K562 (cell line): Measurements from ENCODE around the gene GPR162. TPM values are rescaled to one million over a fixed set of nuclear protein-coding genes. Genes with fewer than 3 reads are reported as not detected.

Experiments used
- ATAC-seq: fragments of 200-7000 bp; cut with Tn5 transposase; 3 replicates; pipeline ENCODE4 v1.9.1; 2020; ENCODE audit warnings: moderate library complexity
- BruUV-seq: library from RNA; stranded (reverse); fragments of 400-500 nt; replicated peaks from 2 replicates; lab custom pipeline; 2021; lab: Mats Ljungman, UMichigan
- CTCF ChIA-PET: fragments of 300-600 bp; formaldehyde crosslinking; extraction: SDS; loops from one replicate; lab custom pipeline; 2021; ENCODE audit warnings: low intra/inter-chr PET ratio; lab: Yijun Ruan, JAX
- POLR2A ChIA-PET: fragments of 300-600, 350-650 bp; sonication (Branson Sonifier 250); formaldehyde crosslinking; extraction: SDS; loops from one replicate; lab custom pipeline; 2021; ENCODE audit warnings: antibody characterized with exemption, inconsistent platforms; lab: Yijun Ruan, JAX
- DNase-seq, 4 experiments: peaks; one replicate each; pipeline versions ENCODE4 v3.0.0 to v3.0.0-alpha.2; 2011 to 2018; ENCODE audit warnings: low spot score in 3 of 4, mixed read lengths in 3 of 4; ENCODE audit errors: extremely low read depth in 1 of 4
- FAIRE-seq: peaks from 2 replicates; lab custom pipeline; 2011; peaks lifted over from hg19 to GRCh38; lab: Jason Lieb, UNC
- H2AFZ ChIP-seq: 2 replicates; pipeline ENCODE4 v1.6.0; 2011; ENCODE audit warnings: low read depth, low read length, control low read depth, inconsistent platforms
- H3K27ac ChIP-seq: fragments of 200-600 bp; 3 replicates; pipeline ENCODE4 v1.8.0; 2011; ENCODE audit warnings: low read depth, mild to moderate bottlenecking, control low read depth, inconsistent platforms, low read length, moderate library complexity, mixed read lengths; ENCODE audit errors: extremely low read depth
- H3K27me3 ChIP-seq, 2 experiments: fragments of 300-600 bp in 1 of 2; 2 replicates in 1 of 2; 3 replicates in 1 of 2; pipeline versions ENCODE4 v1.6.0 to v1.8.0; 2011; ENCODE audit warnings: inconsistent platforms in 2 of 2, low read length in 2 of 2, mild to moderate bottlenecking in 1 of 2, mixed read lengths in 1 of 2, moderate library complexity in 1 of 2; ENCODE audit not compliant: control insufficient read depth in 2 of 2, insufficient read depth in 2 of 2
- H3K36me3 ChIP-seq: fragments of 300-600 bp; 3 replicates; pipeline ENCODE4 v1.8.0; 2011; ENCODE audit warnings: mild to moderate bottlenecking, low read length, inconsistent platforms; ENCODE audit not compliant: control insufficient read depth, insufficient read depth
- H3K4me1 ChIP-seq, 2 experiments: fragments of 200-600 bp in 1 of 2; replicated peaks in 1 of 2; 2 replicates in 1 of 2; 3 replicates in 1 of 2; pipeline versions ENCODE4 v1.5.1 to v1.8.0; 2011; ENCODE audit warnings: inconsistent platforms in 2 of 2, low read length in 2 of 2, mild to moderate bottlenecking in 1 of 2, mixed read lengths in 1 of 2, moderate library complexity in 1 of 2; ENCODE audit not compliant: control insufficient read depth in 2 of 2, insufficient read depth in 2 of 2
- H3K4me2 ChIP-seq: 2 replicates; pipeline ENCODE4 v1.6.1; 2011; ENCODE audit warnings: low read length, control low read depth, inconsistent platforms, mixed read lengths; ENCODE audit not compliant: insufficient read depth
- H3K4me3 ChIP-seq: fragments of 200-600 bp; sonication (generic), shearing (Covaris generic); 2 replicates; pipeline ENCODE4 v1.5.1; 2016; ENCODE audit warnings: control low read depth, inconsistent platforms
- H3K79me2 ChIP-seq: fragments of 200-600 bp; 3 replicates; pipeline ENCODE4 v1.8.0; 2011; ENCODE audit warnings: low read length, inconsistent platforms; ENCODE audit not compliant: control insufficient read depth, insufficient read depth
- H3K9ac ChIP-seq, 2 experiments: 2 replicates each; pipeline versions ENCODE4 v1.6.0 to v1.6.1; 2011; ENCODE audit warnings: low read depth in 2 of 2, low read length in 2 of 2, control low read depth in 1 of 2, inconsistent platforms in 1 of 2, mild to moderate bottlenecking in 1 of 2, mixed read lengths in 1 of 2; ENCODE audit not compliant: insufficient read depth in 1 of 2
- H3K9me1 ChIP-seq: one replicate; pipeline ENCODE4 v1.6.0; 2011; ENCODE audit warnings: inconsistent platforms, mild to moderate bottlenecking, low read length, moderate library complexity; ENCODE audit not compliant: control insufficient read depth, insufficient read depth
- H3K9me3 ChIP-seq: replicated peaks from 2 replicates; pipeline ENCODE4 v1.5.1; 2011; ENCODE audit warnings: low read depth, low read length, inconsistent platforms; ENCODE audit not compliant: control insufficient read depth, insufficient read depth
- H4K20me1 ChIP-seq: replicated peaks from 2 replicates; pipeline ENCODE4 v1.6.1; 2011; ENCODE audit warnings: low read length, inconsistent platforms, mixed read lengths; ENCODE audit not compliant: control insufficient read depth, insufficient read depth
- BDP1 ChIP-seq: IDR thresholded peaks from 3 replicates; pipeline ENCODE4 v1.6.1; 2011; ENCODE audit not compliant: insufficient read length, insufficient read depth
- CBX8 ChIP-seq: fragments of 200-600 bp; sonication (generic); IDR thresholded peaks from 2 replicates; pipeline ENCODE4 v1.6.1; 2012; ENCODE audit warnings: borderline replicate concordance, mixed run types, low read depth, mild to moderate bottlenecking, moderate library complexity, mixed read lengths, low read length, control low read depth, inconsistent platforms; ENCODE audit not compliant: poor library complexity, severe bottlenecking; ENCODE audit errors: extremely low read depth
- E2F5 ChIP-seq: sonication (generic); formaldehyde crosslinking; IDR thresholded peaks from 2 replicates; pipeline ENCODE4 v1.8.0; 2022; ENCODE audit warnings: mild to moderate bottlenecking, missing genetic modification reagents
- EP300 ChIP-seq: IDR thresholded peaks from 2 replicates; pipeline ENCODE4 v1.6.1; 2012; ENCODE audit warnings: low read length, improper control_type of control experiment
- EZH2 ChIP-seq: IDR thresholded peaks from 2 replicates; pipeline ENCODE4 v1.6.1; 2012; ENCODE audit warnings: low read depth, mild to moderate bottlenecking, inconsistent platforms, low read length, borderline replicate concordance
- FOXK1 ChIP-seq: sonication (generic); formaldehyde crosslinking; IDR thresholded peaks from 2 replicates; pipeline ENCODE4 v1.8.0; 2022; ENCODE audit warnings: missing genetic modification reagents, mild to moderate bottlenecking, borderline replicate concordance
- MXD1 ChIP-seq: fragments of 250-450 bp; sonication (Bioruptor Pico); IDR thresholded peaks from 2 replicates; pipeline ENCODE4 v1.8.0; 2021; ENCODE audit warnings: borderline replicate concordance, mild to moderate bottlenecking, moderate library complexity; ENCODE audit not compliant: poor library complexity, severe bottlenecking
- PHF8 ChIP-seq: fragments of 200-600 bp; sonication (generic); IDR thresholded peaks from 2 replicates; pipeline ENCODE4 v1.6.1; 2012; ENCODE audit warnings: mixed run types, mild to moderate bottlenecking, inconsistent platforms, low read length, moderate library complexity, borderline replicate concordance
- POLR3G ChIP-seq: IDR thresholded peaks from 2 replicates; pipeline ENCODE4 v1.6.1; 2011; ENCODE audit not compliant: insufficient read length, insufficient replicate concordance; ENCODE audit errors: extremely low read depth
- SAFB2 ChIP-seq: fragments of 200-400 bp; formaldehyde crosslinking; IDR thresholded peaks from 2 replicates; pipeline ENCODE4 v1.6.1; 2018; ENCODE audit warnings: borderline replicate concordance, low read length, low read depth, moderate library complexity; ENCODE audit not compliant: severe bottlenecking
- ZNF280A ChIP-seq: fragments of 450-650 bp; IDR thresholded peaks from 2 replicates; pipeline ENCODE4 v1.6.1; 2018; ENCODE audit warnings: mild to moderate bottlenecking, low read depth; ENCODE audit not compliant: partially characterized antibody
- ZNF431 ChIP-seq: sonication (generic); formaldehyde crosslinking; IDR thresholded peaks from 2 replicates; pipeline ENCODE4 v1.8.0; 2022; ENCODE audit warnings: mild to moderate bottlenecking, missing genetic modification reagents
- ZNF436 ChIP-seq: fragments of 250-450, 450-650 bp; sonication (Bioruptor Pico); formaldehyde crosslinking; IDR thresholded peaks from 2 replicates; pipeline ENCODE4 v1.7.0; 2020; ENCODE audit warnings: mild to moderate bottlenecking
- ZNF445 ChIP-seq: fragments of 250-450 bp; sonication (Bioruptor Pico); IDR thresholded peaks from 2 replicates; pipeline ENCODE4 v1.4.0; 2020; ENCODE audit warnings: low read depth, mild to moderate bottlenecking, moderate library complexity
- ZNF561 ChIP-seq: fragments of 450-650 bp; formaldehyde crosslinking; conservative IDR thresholded peaks from 2 replicates; pipeline ENCODE4 v1.4.0; 2020; ENCODE audit warnings: mild to moderate bottlenecking, moderate library complexity
- ZNF586 ChIP-seq: fragments of 450-650 bp; formaldehyde crosslinking; conservative IDR thresholded peaks from 2 replicates; pipeline ENCODE4 v1.4.0; 2020; ENCODE audit warnings: mild to moderate bottlenecking, moderate library complexity
- WGBS: fragments of 100-300 bp; shearing (Covaris generic); methylation state at CpG from one replicate; pipeline ENCODE4 v1.1.6; 2016; ENCODE audit warnings: low coverage, mixed read lengths; ENCODE audit not compliant: insufficient coverage; ENCODE audit errors: missing lambda C conversion rate; 5-methylcytosine and 5-hydroxymethylcytosine counted together
- in situ Hi-C: fragments of 300-500 bp; cut with MboI; formaldehyde crosslinking; loops from 4 replicates; pipeline ENCODE4 v1.15.0; 2018; ENCODE audit warnings: inconsistent platforms, mixed read lengths
- intact Hi-C: fragments of 100-400 bp; cut with micrococcal nuclease; formaldehyde crosslinking; loops from 2 replicates; pipeline ENCODE4 v1.14.2; 2022
- polyA plus RNA-seq, 8 experiments: library from polyadenylated mRNA; depleted of rRNA in 4 of 8; stranded (reverse) in 5 of 8; unstranded in 3 of 8; fragments of >200 nt; fragmentation: Nextera tagmentation in 2 of 8; fragmentation: Illumina TruSeq in 1 of 8; extraction: Ambion mirVana in 2 of 8; extraction: Trizol in 1 of 8; gene quantifications; 2 replicates each; pipeline versions ENCODE4 v1.2.1 to v1.2.3, GENCODE V29; 2011 to 2014; ENCODE audit warnings: inconsistent platforms in 1 of 8, missing spikeins in 1 of 8
- total RNA-seq, 7 experiments: library from RNA; depleted of rRNA in 6 of 7; stranded (reverse); fragments of >200 nt in 6 of 7; fragmentation: Illumina TruSeq in 2 of 7; extraction: Trizol in 2 of 7; gene quantifications; 2 replicates each; pipeline versions ENCODE4 v1.2.1 to v1.2.3, GENCODE V29; 2011 to 2021; ENCODE audit warnings: low replicate concordance in 1 of 7

The GPR162 gene
- total and polyA plus RNA-seq, 9 of the 15 experiments (the other 6 are each of a cell fraction or from before 2014, with no cell fraction given): 0.65 to 1.8 (median 1.1) TPM; not detected in 2

GRCh38 chr12:6849976-6850560 is 28.4 kb downstream of the GPR162 start:
- H3K9ac ChIP-seq: peak overlapping the region; percentile 89 to 96
- H3K4me1 ChIP-seq: peaks cover 17 to 18% of the 10 kb centered on the region in 2 experiments; a peak in 4 of 5 replicates
- CTCF ChIA-PET: no interaction called here
- 13% methylated on average over 10 of the region's 10 CpGs for WGBS
- no peaks in the 10 kb centered on the region for H3K27me3 ChIP-seq
- peaks cover 50% of the 10 kb centered on the region for H3K79me2 ChIP-seq
- TF ChIP-seq MXD1: no peak
- TF ChIP-seq EZH2: no peak
- no peak for TF ChIP-seq ZNF586
- no peak for TF ChIP-seq BDP1
- TF ChIP-seq ZNF445 (CRISPR knock-in tag): no peak
- no peak for TF ChIP-seq ZNF436
- no peak for TF ChIP-seq FOXK1 (CRISPR knock-in tag)
- TF ChIP-seq EP300: no peak
- TF ChIP-seq POLR3G: no peak
- TF ChIP-seq ZNF561 (CRISPR knock-in tag): no peak
- no peak for TF ChIP-seq ZNF280A
- TF ChIP-seq CBX8: no peak
- TF ChIP-seq E2F5: no peak
- no peak for TF ChIP-seq SAFB2
- no peak for TF ChIP-seq PHF8
- no peak for TF ChIP-seq ZNF431
- TF ChIP-seq, all 486 proteins: peak for 0
- FAIRE-seq: no peak
- H4K20me1 ChIP-seq: no peaks in the 10 kb centered on the region; the same call in 1 of the 2 replicates
- H3K9me3 ChIP-seq: no peaks in the 10 kb centered on the region
- peak overlapping the region; percentile 87 for H3K27ac ChIP-seq
- H2AFZ ChIP-seq: no peak overlapping the region
- ATAC-seq: no peak
- H3K4me2 ChIP-seq: peak overlapping the region; percentile 88
- POLR2A ChIA-PET: interaction anchor here (0.6 to 7.4 kb wide), 7 partner anchors 9 to 186 kb away, joined by 3 to 174 read pairs (median 5); partner anchors contain the start of genes C12orf57, GNB3, SPSB2 and TPI1
- in situ Hi-C loops: no loop called here
- BruUV-seq: no TSS peak
- DNase-seq: no peak
- H3K36me3 ChIP-seq: peaks cover 67% of the 10 kb centered on the region; the same call in 2 of the 3 replicates
- peaks cover 3% of the 10 kb centered on the region for H3K9me1 ChIP-seq
- peak overlapping the region; percentile 79 for H3K4me3 ChIP-seq
- intact Hi-C loops: no loop called here
